Mammary epithelial cell (primary cell): ENCODE data around the gene SMC3.

Source experiments
- EZH2 ChIP-seq: IDR thresholded peaks from 2 replicates; pipeline ENCODE4 v1.6.1; 2012; ENCODE audit warnings: low read length, inconsistent platforms, borderline replicate concordance
- TF ChIP-seq, protein P1 (sequence below), 2 donors: IDR thresholded peaks in 1 of 2; conservative IDR thresholded peaks in 1 of 2; 2 replicates each; pipeline ENCODE4 v1.5.1; 2011 to 2012; ENCODE audit warnings: inconsistent platforms in 2 of 2, low read length in 2 of 2, mild to moderate bottlenecking in 2 of 2, control low read depth in 1 of 2, low read depth in 1 of 2; ENCODE audit not compliant: insufficient read depth in 1 of 2; ENCODE audit errors: extremely low read depth in 1 of 2

DNA sequence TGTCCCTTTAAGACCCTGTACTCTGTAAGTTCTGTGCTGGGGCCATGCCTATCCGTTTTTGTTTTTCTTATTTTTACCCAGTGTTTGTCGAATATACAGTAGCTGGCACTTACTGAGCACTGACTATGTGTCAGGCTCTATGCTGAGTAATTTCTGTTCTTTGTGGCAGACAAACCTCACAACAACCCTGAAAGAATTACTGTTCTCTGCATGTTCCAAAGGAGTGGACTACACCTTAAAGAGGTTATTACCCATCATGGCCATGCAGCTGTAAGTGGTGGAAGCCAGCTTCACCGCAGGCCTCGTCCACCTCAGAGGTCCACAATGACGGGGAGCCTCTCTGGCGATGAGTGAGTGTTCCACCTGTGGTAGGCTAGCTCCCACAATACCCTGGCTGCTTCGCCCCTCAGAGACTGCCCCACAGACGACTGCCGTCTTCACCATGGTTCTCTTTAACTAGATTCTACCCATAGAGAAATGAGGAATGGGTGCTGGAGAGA lies 46.6 kb downstream of the SMC3 start:
- TF ChIP-seq, protein P1, sequence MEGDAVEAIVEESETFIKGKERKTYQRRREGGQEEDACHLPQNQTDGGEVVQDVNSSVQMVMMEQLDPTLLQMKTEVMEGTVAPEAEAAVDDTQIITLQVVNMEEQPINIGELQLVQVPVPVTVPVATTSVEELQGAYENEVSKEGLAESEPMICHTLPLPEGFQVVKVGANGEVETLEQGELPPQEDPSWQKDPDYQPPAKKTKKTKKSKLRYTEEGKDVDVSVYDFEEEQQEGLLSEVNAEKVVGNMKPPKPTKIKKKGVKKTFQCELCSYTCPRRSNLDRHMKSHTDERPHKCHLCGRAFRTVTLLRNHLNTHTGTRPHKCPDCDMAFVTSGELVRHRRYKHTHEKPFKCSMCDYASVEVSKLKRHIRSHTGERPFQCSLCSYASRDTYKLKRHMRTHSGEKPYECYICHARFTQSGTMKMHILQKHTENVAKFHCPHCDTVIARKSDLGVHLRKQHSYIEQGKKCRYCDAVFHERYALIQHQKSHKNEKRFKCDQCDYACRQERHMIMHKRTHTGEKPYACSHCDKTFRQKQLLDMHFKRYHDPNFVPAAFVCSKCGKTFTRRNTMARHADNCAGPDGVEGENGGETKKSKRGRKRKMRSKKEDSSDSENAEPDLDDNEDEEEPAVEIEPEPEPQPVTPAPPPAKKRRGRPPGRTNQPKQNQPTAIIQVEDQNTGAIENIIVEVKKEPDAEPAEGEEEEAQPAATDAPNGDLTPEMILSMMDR (conservative IDR thresholded peaks at IDR 0.05 in 1 of 2, IDR thresholded peaks at IDR 0.05 in 1 of 2; ENCODE audit: extremely low read depth in 1 of 2, insufficient read depth in 1 of 2, low read depth in 1 of 2, low read length in 2 of 2): no peak
- TF ChIP-seq EZH2: no peak
